Loucy (cell line): ENCODE measurements around the gene C16orf96.
A peak's percentile ranks its signal among the peaks of the same experiment; 100 is the strongest.

Experiments
- H2AFZ ChIP-seq: fragments of 200-600 bp; sonication (generic); 2 replicates; pipeline ENCODE4 v1.6.0; 2016; ENCODE audit warnings: antibody characterized with exemption, mild to moderate bottlenecking, low read length, moderate library complexity
- H3F3A ChIP-seq: fragments of 200-600 bp; 2 replicates; pipeline ENCODE4 v1.6.0; 2016; ENCODE audit warnings: antibody characterized with exemption, low read depth, mild to moderate bottlenecking
- H3K27me3 ChIP-seq: fragments of 200-600 bp; sonication (generic); 2 replicates; pipeline ENCODE4 v1.6.1; 2014; ENCODE audit warnings: low read length, mild to moderate bottlenecking; ENCODE audit not compliant: insufficient read depth, poor library complexity, severe bottlenecking
- H3K36me3 ChIP-seq: fragments of 200-600 bp; sonication (generic); 2 replicates; pipeline ENCODE4 v1.6.1; 2016; ENCODE audit warnings: low read length; ENCODE audit not compliant: insufficient read depth
- H3K4me1 ChIP-seq: fragments of 200-600 bp; sonication (generic); 2 replicates; pipeline ENCODE4 v1.5.1; 2014; ENCODE audit warnings: low read length, mild to moderate bottlenecking; ENCODE audit not compliant: insufficient read depth, poor library complexity, severe bottlenecking
- H3K4me2 ChIP-seq: fragments of 200-600 bp; sonication (generic); 2 replicates; pipeline ENCODE4 v1.6.0; 2014; ENCODE audit warnings: antibody characterized with exemption, low read length, low read depth, mild to moderate bottlenecking; ENCODE audit not compliant: poor library complexity, severe bottlenecking
- H3K4me3 ChIP-seq: fragments of 200-600 bp; sonication (generic); 2 replicates; pipeline ENCODE4 v1.5.1; 2014; ENCODE audit warnings: low read length, mild to moderate bottlenecking, mixed read lengths; ENCODE audit not compliant: poor library complexity, severe bottlenecking
- H3K79me2 ChIP-seq: fragments of 200-600 bp; sonication (generic); 2 replicates; pipeline ENCODE4 v1.6.1; 2014; ENCODE audit warnings: low read length; ENCODE audit not compliant: insufficient read depth
- H3K9ac ChIP-seq: fragments of 200-600 bp; sonication (generic); 2 replicates; pipeline ENCODE4 v1.6.0; 2014; ENCODE audit warnings: mild to moderate bottlenecking, low read depth, low read length, moderate library complexity; ENCODE audit not compliant: poor library complexity, severe bottlenecking
- H3K9me2 ChIP-seq: fragments of 200-600 bp; sonication (generic); replicated peaks from 2 replicates; pipeline ENCODE4 v1.6.1; 2016; ENCODE audit warnings: low read depth, low read length, mixed read lengths
- H3K9me3 ChIP-seq: fragments of 200-600 bp; sonication (generic); 2 replicates; pipeline ENCODE4 v1.6.1; 2014; ENCODE audit warnings: mild to moderate bottlenecking, antibody characterized with exemption, low read length, low read depth; ENCODE audit not compliant: insufficient read depth
- H4K20me1 ChIP-seq: fragments of 200-600 bp; sonication (generic); 2 replicates; pipeline ENCODE4 v1.6.0; 2014; ENCODE audit warnings: antibody characterized with exemption, low read length, mild to moderate bottlenecking; ENCODE audit not compliant: insufficient read depth, poor library complexity, severe bottlenecking
- CTCF ChIP-seq: fragments of 200-600 bp; sonication (generic); conservative IDR thresholded peaks from 2 replicates; pipeline ENCODE4 v1.5.1; 2014; ENCODE audit warnings: mild to moderate bottlenecking, antibody characterized with exemption, low read length
- EZH2phosphoT487 ChIP-seq: fragments of 200-600 bp; IDR thresholded peaks from 2 replicates; pipeline ENCODE4 v1.6.1; 2018; ENCODE audit warnings: antibody characterized with exemption, mild to moderate bottlenecking, moderate library complexity, borderline replicate concordance

The C16orf96 gene

GRCh38 chr16:4626396-4626795 lies 70.3 kb downstream of the C16orf96 start:
- Histone ChIP-seq H3K27me3 (no peaks in the 10 kb centered on the region), H3K4me1 (peaks cover 18% of the 10 kb centered on the region), H3K9ac (peak overlapping the region; percentile 81), H3F3A (no peaks in the 10 kb centered on the region), H3K9me2 (no peaks in the 10 kb centered on the region), H2AFZ (no peak overlapping the region), H3K36me3 (no peaks in the 10 kb centered on the region), H4K20me1 (peaks cover 5% of the 10 kb centered on the region), H3K4me2 (peak overlapping the region; percentile 85), H3K9me3 (no peaks in the 10 kb centered on the region), H3K79me2 (peaks cover 45% of the 10 kb centered on the region), H3K4me3 (peak overlapping the region; percentile 83)
- TF ChIP-seq EZH2phosphoT487, result no peak
- TF ChIP-seq CTCF, result no peak

- peaks cover 18% of the 10 kb centered on the region for H3K4me1 ChIP-seq
- no peak overlapping the region for H3K4me3 ChIP-seq
- no peaks in the 10 kb centered on the region for H3F3A ChIP-seq
- H3K36me3 ChIP-seq, result no peaks in the 10 kb centered on the region
- peaks cover 5% of the 10 kb centered on the region for H4K20me1 ChIP-seq
- no peak overlapping the region for H3K9ac ChIP-seq
- H3K27me3 ChIP-seq, result no peaks in the 10 kb centered on the region
- H3K4me2 ChIP-seq, result peak overlapping the region; percentile 24
- no peak overlapping the region for H2AFZ ChIP-seq
- H3K9me2 ChIP-seq, result no peaks in the 10 kb centered on the region
- H3K79me2 ChIP-seq, result peaks cover 49% of the 10 kb centered on the region
- TF ChIP-seq CTCF (no peak), EZH2phosphoT487 (no peak)
- H3K9me3 ChIP-seq, result no peaks in the 10 kb centered on the region
Observed at GRCh38 chr16:4628283-4628682, 72.1 kb downstream of the C16orf96 start.

GRCh38 chr16:4631444-4631843 lies 75.3 kb downstream of the C16orf96 start:
- H3F3A ChIP-seq, result no peaks in the 10 kb centered on the region
- peaks cover 9% of the 10 kb centered on the region for H3K4me1 ChIP-seq
- no peak overlapping the region for H3K4me2 ChIP-seq
- no peak overlapping the region for H2AFZ ChIP-seq
- no peak overlapping the region for H3K9ac ChIP-seq
- H3K9me2 ChIP-seq, result no peaks in the 10 kb centered on the region
- H3K79me2 ChIP-seq, result peaks cover 39% of the 10 kb centered on the region
- H3K27me3 ChIP-seq, result no peaks in the 10 kb centered on the region
- no peak overlapping the region for H3K4me3 ChIP-seq
- H4K20me1 ChIP-seq, result peaks cover 2% of the 10 kb centered on the region
- TF ChIP-seq CTCF (no peak), EZH2phosphoT487 (no peak)
- no peaks in the 10 kb centered on the region for H3K36me3 ChIP-seq
- no peaks in the 10 kb centered on the region for H3K9me3 ChIP-seq
